Measurements from ENCODE around the gene MDM2.

The MDM2 gene

DNA sequence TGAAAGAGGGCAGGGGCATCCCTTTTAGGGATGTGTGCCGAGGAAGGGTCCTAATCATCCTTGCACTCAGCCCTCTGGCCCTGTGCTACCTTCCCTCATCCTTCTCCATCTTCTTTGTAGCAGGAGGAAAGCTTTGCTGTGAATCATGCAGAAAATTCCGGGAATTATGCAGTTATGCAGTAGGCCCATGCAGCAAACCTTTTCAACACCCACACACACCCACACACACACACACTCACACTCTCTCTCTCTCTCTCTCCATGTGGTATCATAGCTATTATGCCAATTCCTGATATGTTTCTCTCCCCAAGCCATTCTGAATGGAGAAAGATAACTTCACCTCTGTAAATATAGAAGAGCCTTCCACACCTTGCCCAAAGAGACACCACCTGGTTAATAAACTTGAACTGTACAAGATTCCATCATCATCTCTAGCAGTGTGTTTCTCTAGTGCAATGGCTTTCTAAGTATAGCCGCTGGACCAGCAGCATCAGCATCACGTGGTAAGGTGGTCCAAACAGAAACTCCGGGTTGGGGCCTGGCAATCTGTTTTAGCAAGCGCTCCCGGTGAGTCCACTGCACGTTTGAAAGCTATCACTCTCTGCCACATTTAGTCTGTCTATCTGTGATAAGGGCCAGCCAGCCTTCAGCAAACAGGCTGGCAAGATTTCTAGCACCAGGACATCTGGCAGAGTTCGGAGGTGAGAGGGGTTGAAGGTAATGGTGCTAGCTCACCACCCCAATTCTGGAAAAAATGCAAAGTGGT is 57.6 kb downstream of the MDM2 start:
- Histone ChIP-seq H3K4me3 (ENCODE audit: low read length) (no peak overlapping the region), H3K9ac (ENCODE audit: low read depth, low read length) (no peak overlapping the region), H3K27ac (ENCODE audit: low read length) (no peak overlapping the region), H3K9me3 (ENCODE audit: insufficient read depth, low read depth, low read length) (no peaks in the 10 kb centered on the region), H3K27me3 (ENCODE audit: insufficient read depth, low read length) (no peaks in the 10 kb centered on the region), H3K4me1 (ENCODE audit: insufficient read depth, low read length) (peaks cover 11% of the 10 kb centered on the region), H3K36me3 (ENCODE audit: insufficient read depth, low read depth, low read length) (no peaks in the 10 kb centered on the region)

GRCh38 chr12:68866950-68867349 is 59.0 kb downstream of the MDM2 start:
- H3K4me1 ChIP-seq (ENCODE audit: insufficient read depth, low read length): peaks cover 11% of the 10 kb centered on the region
- H3K9ac ChIP-seq (ENCODE audit: low read depth, low read length): no peak overlapping the region
- no peaks in the 10 kb centered on the region for H3K27me3 ChIP-seq (ENCODE audit: insufficient read depth, low read length)
- H3K9me3 ChIP-seq (ENCODE audit: insufficient read depth, low read depth, low read length): no peaks in the 10 kb centered on the region
- no peak overlapping the region for H3K27ac ChIP-seq (ENCODE audit: low read length)
- H3K4me3 ChIP-seq (ENCODE audit: low read length): no peak overlapping the region
- no peaks in the 10 kb centered on the region for H3K36me3 ChIP-seq (ENCODE audit: insufficient read depth, low read depth, low read length)

DNA sequence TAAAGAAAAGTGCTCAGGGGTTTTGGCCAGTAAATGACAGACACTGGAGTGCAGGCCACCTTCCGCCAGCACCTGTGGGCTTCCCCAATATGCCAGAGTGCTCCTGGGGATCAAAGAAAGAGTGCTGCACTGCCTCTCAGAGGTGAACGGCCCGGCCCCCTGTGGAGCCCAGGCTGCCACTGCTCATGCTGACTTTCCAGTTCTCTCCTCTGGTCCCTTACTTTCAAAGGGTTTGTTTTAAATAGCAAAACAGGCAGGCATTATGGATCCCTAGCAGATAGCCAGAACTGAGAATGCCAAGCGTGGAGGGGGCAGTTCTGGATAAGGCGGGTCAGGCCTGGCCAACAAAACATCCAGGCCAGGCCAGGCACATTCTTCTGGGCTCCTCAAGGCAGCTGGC is 59.6 kb downstream of the MDM2 start:
- H3K36me3 ChIP-seq (ENCODE audit: insufficient read depth, low read depth, low read length): no peaks in the 10 kb centered on the region
- H3K27me3 ChIP-seq (ENCODE audit: insufficient read depth, low read length): no peaks in the 10 kb centered on the region

GRCh38 chr12:68868043-68868790 is 60.2 kb downstream of the MDM2 start:
- Histone ChIP-seq H3K9me3 (ENCODE audit: insufficient read depth, low read depth, low read length) (no peaks in the 10 kb centered on the region), H3K4me3 (ENCODE audit: low read length) (no peak overlapping the region), H3K36me3 (ENCODE audit: insufficient read depth, low read depth, low read length) (no peaks in the 10 kb centered on the region), H3K9ac (ENCODE audit: low read depth, low read length) (no peak overlapping the region), H3K4me1 (ENCODE audit: insufficient read depth, low read length) (peaks cover 11% of the 10 kb centered on the region), H3K27ac (ENCODE audit: low read length) (no peak overlapping the region), H3K27me3 (ENCODE audit: insufficient read depth, low read length) (no peaks in the 10 kb centered on the region)

More for the DNA sequence above, 59.6 kb downstream of the MDM2 start:
- H3K4me3 ChIP-seq (ENCODE audit: low read length): no peak overlapping the region
- H3K9me3 ChIP-seq (ENCODE audit: insufficient read depth, low read depth, low read length): no peaks in the 10 kb centered on the region
- H3K27ac ChIP-seq (ENCODE audit: low read length): no peak overlapping the region
- H3K4me1 ChIP-seq (ENCODE audit: insufficient read depth, low read length): peaks cover 11% of the 10 kb centered on the region
- no peak overlapping the region for H3K9ac ChIP-seq (ENCODE audit: low read depth, low read length)

- no peak overlapping the region for H3K27ac ChIP-seq (ENCODE audit: low read length)
- H3K36me3 ChIP-seq (ENCODE audit: insufficient read depth, low read depth, low read length): no peaks in the 10 kb centered on the region
- H3K27me3 ChIP-seq (ENCODE audit: insufficient read depth, low read length): no peaks in the 10 kb centered on the region
- H3K4me1 ChIP-seq (ENCODE audit: insufficient read depth, low read length): peaks cover 11% of the 10 kb centered on the region
- no peak overlapping the region for H3K4me3 ChIP-seq (ENCODE audit: low read length)
- no peak overlapping the region for H3K9ac ChIP-seq (ENCODE audit: low read depth, low read length)
- no peaks in the 10 kb centered on the region for H3K9me3 ChIP-seq (ENCODE audit: insufficient read depth, low read depth, low read length)
These were observed 62.0 kb downstream of the MDM2 start for GRCh38 chr12:68870011-68870410.

GRCh38 chr12:68870443-68870842 is 62.5 kb downstream of the MDM2 start:
- Histone ChIP-seq H3K36me3 (ENCODE audit: insufficient read depth, low read depth, low read length) (no peaks in the 10 kb centered on the region), H3K4me1 (ENCODE audit: insufficient read depth, low read length) (peaks cover 11% of the 10 kb centered on the region)

GRCh38 chr12:68871396-68871795 is 63.4 kb downstream of the MDM2 start:
- Histone ChIP-seq H3K9ac (ENCODE audit: low read depth, low read length) (no peak overlapping the region), H3K27ac (ENCODE audit: low read length) (no peak overlapping the region), H3K9me3 (ENCODE audit: insufficient read depth, low read depth, low read length) (no peaks in the 10 kb centered on the region), H3K27me3 (ENCODE audit: insufficient read depth, low read length) (no peaks in the 10 kb centered on the region), H3K36me3 (ENCODE audit: insufficient read depth, low read depth, low read length) (no peaks in the 10 kb centered on the region), H3K4me3 (ENCODE audit: low read length) (no peak overlapping the region), H3K4me1 (ENCODE audit: insufficient read depth, low read length) (peaks cover 11% of the 10 kb centered on the region)

More at GRCh38 chr12:68870443-68870842, 62.5 kb downstream of the MDM2 start:
- Histone ChIP-seq H3K4me3 (ENCODE audit: low read length) (no peak overlapping the region), H3K27me3 (ENCODE audit: insufficient read depth, low read length) (no peaks in the 10 kb centered on the region), H3K9me3 (ENCODE audit: insufficient read depth, low read depth, low read length) (no peaks in the 10 kb centered on the region), H3K9ac (ENCODE audit: low read depth, low read length) (no peak overlapping the region), H3K27ac (ENCODE audit: low read length) (no peak overlapping the region)

DNA sequence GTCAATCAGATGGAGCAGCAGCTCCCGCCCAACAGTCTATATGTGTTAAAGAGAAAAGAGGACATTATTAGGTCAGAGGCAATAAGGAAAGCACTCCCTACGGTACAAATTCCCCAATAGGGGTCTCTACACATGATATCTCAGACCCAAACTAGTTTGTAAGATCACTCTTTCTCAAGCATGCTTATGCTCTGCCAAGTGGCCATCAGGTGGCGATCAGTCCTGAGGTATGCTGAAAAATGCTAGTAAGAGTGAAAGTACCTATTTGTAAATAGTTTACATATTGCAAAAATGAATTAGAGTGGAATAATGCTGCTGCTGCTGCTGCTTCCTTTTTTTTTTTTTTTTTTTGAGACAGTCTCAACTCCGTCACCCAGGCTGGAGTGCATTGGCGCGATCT is 63.9 kb downstream of the MDM2 start:
- H3K27ac ChIP-seq (ENCODE audit: low read length): no peak overlapping the region
- H3K36me3 ChIP-seq (ENCODE audit: insufficient read depth, low read depth, low read length): no peaks in the 10 kb centered on the region
- no peaks in the 10 kb centered on the region for H3K9me3 ChIP-seq (ENCODE audit: insufficient read depth, low read depth, low read length)
- no peaks in the 10 kb centered on the region for H3K27me3 ChIP-seq (ENCODE audit: insufficient read depth, low read length)
- H3K4me3 ChIP-seq (ENCODE audit: low read length): no peak overlapping the region
- no peak overlapping the region for H3K9ac ChIP-seq (ENCODE audit: low read depth, low read length)
- H3K4me1 ChIP-seq (ENCODE audit: insufficient read depth, low read length): peaks cover 11% of the 10 kb centered on the region

DNA sequence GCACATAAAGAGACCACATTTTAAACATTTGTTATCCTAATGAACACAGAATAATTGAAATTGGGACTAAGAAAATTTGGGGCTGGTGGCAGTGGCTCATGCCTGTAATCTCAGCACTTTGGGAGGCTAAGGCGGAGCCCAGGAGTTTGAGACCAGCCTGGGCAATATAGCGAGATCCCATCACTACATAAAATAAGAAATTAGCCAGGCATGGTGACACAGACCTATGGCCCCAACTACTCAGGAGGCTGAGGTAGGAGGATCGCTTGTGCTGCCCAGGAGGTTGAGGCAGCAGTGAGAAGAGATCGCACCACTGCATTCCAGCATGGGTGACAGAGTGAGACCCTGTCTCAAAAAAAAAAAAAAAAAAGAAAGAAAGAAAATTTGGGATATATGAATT is 65.3 kb downstream of the MDM2 start:
- H3K9me3 ChIP-seq (ENCODE audit: insufficient read depth, low read depth, low read length): no peaks in the 10 kb centered on the region
- no peak overlapping the region for H3K9ac ChIP-seq (ENCODE audit: low read depth, low read length)
- H3K36me3 ChIP-seq (ENCODE audit: insufficient read depth, low read depth, low read length): no peaks in the 10 kb centered on the region
- H3K27me3 ChIP-seq (ENCODE audit: insufficient read depth, low read length): no peaks in the 10 kb centered on the region
- no peak overlapping the region for H3K4me3 ChIP-seq (ENCODE audit: low read length)
- H3K4me1 ChIP-seq (ENCODE audit: insufficient read depth, low read length): peaks cover 1% of the 10 kb centered on the region; the same call in 1 of the 2 replicates
- H3K27ac ChIP-seq (ENCODE audit: low read length): no peak overlapping the region

- no peaks in the 10 kb centered on the region for H3K4me1 ChIP-seq (ENCODE audit: insufficient read depth, low read length)
- H3K9ac ChIP-seq (ENCODE audit: low read depth, low read length): no peak overlapping the region
- no peak overlapping the region for H3K4me3 ChIP-seq (ENCODE audit: low read length)
- no peaks in the 10 kb centered on the region for H3K36me3 ChIP-seq (ENCODE audit: insufficient read depth, low read depth, low read length)
- no peaks in the 10 kb centered on the region for H3K27me3 ChIP-seq (ENCODE audit: insufficient read depth, low read length)
- H3K27ac ChIP-seq (ENCODE audit: low read length): no peak overlapping the region
- H3K9me3 ChIP-seq (ENCODE audit: insufficient read depth, low read depth, low read length): no peaks in the 10 kb centered on the region
These were observed 68.5 kb downstream of the MDM2 start for GRCh38 chr12:68876461-68876860.

GRCh38 chr12:68877583-68877982 is 69.6 kb downstream of the MDM2 start:
- H3K4me3 ChIP-seq (ENCODE audit: low read length): no peak overlapping the region

DNA sequence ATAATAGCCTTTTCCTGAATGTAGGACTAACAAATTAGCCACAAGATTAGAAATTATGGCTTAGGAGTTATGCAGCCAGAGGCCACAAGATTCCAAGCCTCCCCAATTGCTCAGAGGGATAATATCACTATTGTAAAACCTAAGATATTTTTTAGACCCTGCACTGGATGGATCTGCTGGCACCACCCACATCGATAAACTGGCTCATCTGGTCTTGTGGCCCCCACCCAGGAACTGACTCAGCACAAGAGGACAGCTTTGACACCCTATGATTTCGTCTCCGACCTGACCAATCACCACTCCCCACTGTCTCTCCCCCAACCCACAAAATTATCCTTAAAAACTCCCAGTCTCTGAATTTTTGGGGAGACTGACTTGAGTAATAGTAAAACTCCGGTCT is 70.3 kb downstream of the MDM2 start:
- Histone ChIP-seq H3K27ac (ENCODE audit: low read length) (no peak overlapping the region), H3K9ac (ENCODE audit: low read depth, low read length) (no peak overlapping the region), H3K9me3 (ENCODE audit: insufficient read depth, low read depth, low read length) (no peaks in the 10 kb centered on the region), H3K36me3 (ENCODE audit: insufficient read depth, low read depth, low read length) (no peaks in the 10 kb centered on the region), H3K4me1 (ENCODE audit: insufficient read depth, low read length) (no peaks in the 10 kb centered on the region), H3K27me3 (ENCODE audit: insufficient read depth, low read length) (no peaks in the 10 kb centered on the region), H3K4me3 (ENCODE audit: low read length) (no peak overlapping the region)

More at GRCh38 chr12:68877583-68877982, 69.6 kb downstream of the MDM2 start:
- no peaks in the 10 kb centered on the region for H3K27me3 ChIP-seq (ENCODE audit: insufficient read depth, low read length)
- no peaks in the 10 kb centered on the region for H3K9me3 ChIP-seq (ENCODE audit: insufficient read depth, low read depth, low read length)
- H3K9ac ChIP-seq (ENCODE audit: low read depth, low read length): no peak overlapping the region
- no peak overlapping the region for H3K27ac ChIP-seq (ENCODE audit: low read length)
- no peaks in the 10 kb centered on the region for H3K4me1 ChIP-seq (ENCODE audit: insufficient read depth, low read length)
- no peaks in the 10 kb centered on the region for H3K36me3 ChIP-seq (ENCODE audit: insufficient read depth, low read depth, low read length)

Measured in iPS-20b (cell line).